Measurements from ENCODE around the gene XCR1. TPM values are rescaled to one million over a fixed set of nuclear protein-coding genes. Genes with fewer than 3 reads are reported as not detected.

XCR1 gene
- total and polyA plus RNA-seq, 2 donors from 2014 or later = 1.4 TPM; not detected in 1

DNA sequence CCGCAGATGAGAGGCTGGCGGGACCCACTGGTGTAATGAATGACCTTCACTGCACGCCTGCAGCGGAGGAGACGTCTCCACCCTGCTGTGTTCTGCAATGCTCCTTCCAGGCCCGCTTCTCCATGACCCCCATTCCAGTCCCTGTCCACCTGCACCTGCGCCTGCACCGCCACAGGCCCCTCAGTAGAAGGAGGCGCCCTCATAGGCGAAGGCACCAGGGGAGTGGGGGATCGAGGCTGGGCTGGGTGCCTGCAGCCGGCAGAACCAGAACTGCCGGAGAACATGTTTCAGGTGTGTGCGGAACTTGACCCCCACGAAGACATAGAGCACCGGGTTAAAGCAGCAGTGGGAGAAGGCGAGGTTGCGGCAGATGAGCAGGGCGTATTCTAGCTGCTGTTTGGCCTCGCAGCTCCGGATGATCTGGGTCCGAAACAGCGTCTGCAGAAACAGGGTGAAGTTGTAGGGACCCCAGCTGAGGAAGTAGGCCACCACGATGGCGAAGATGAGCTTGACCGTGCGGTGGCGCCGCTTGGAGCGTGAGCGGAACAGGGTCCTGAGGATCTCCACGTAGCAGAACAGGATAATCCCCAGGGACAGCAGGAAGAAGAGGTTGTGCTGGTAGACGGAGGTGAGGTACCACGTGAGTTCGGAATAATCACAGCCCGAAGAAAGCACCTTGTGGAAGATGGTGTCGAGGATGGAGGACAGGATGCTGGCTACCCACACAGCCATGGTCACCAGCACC lies 6.3 kb downstream of the XCR1 start:
- intact Hi-C loops (cut with DNase I) = no loop called here
- DNase-seq (no peak), FAIRE-seq (no peak)
- TF ChIP-seq, protein P1, sequence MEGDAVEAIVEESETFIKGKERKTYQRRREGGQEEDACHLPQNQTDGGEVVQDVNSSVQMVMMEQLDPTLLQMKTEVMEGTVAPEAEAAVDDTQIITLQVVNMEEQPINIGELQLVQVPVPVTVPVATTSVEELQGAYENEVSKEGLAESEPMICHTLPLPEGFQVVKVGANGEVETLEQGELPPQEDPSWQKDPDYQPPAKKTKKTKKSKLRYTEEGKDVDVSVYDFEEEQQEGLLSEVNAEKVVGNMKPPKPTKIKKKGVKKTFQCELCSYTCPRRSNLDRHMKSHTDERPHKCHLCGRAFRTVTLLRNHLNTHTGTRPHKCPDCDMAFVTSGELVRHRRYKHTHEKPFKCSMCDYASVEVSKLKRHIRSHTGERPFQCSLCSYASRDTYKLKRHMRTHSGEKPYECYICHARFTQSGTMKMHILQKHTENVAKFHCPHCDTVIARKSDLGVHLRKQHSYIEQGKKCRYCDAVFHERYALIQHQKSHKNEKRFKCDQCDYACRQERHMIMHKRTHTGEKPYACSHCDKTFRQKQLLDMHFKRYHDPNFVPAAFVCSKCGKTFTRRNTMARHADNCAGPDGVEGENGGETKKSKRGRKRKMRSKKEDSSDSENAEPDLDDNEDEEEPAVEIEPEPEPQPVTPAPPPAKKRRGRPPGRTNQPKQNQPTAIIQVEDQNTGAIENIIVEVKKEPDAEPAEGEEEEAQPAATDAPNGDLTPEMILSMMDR (IDR thresholded peaks at IDR 0.05; ENCODE audit: borderline replicate concordance, extremely low read depth, insufficient read depth) = no peak
- no peaks in the 10 kb centered on the region for H3K4me1 ChIP-seq (ENCODE audit: control insufficient read depth in 2 of 3, insufficient read depth in 2 of 3, low read depth in 1 of 3, low read length in 3 of 3)
- H3K27ac ChIP-seq (ENCODE audit: low read depth in 2 of 2, low read length in 2 of 2) = no peak overlapping the region
- H3K9me3 ChIP-seq (ENCODE audit: control insufficient read depth in 2 of 3, insufficient read depth in 1 of 3, low read length in 3 of 3) = no peaks in the 10 kb centered on the region
- H3K4me3 ChIP-seq (ENCODE audit: low read length in 3 of 3) = no peak overlapping the region
- H3K9ac ChIP-seq (ENCODE audit: low read length in 3 of 3) = no peak overlapping the region
- H3K27me3 ChIP-seq (ENCODE audit: control insufficient read depth, insufficient read depth, low read length) = no peaks in the 10 kb centered on the region
- no peaks in the 10 kb centered on the region for H3K36me3 ChIP-seq (ENCODE audit: control insufficient read depth in 2 of 3, insufficient read depth in 3 of 3, low read length in 3 of 3)

- no peak overlapping the region for H3K27ac ChIP-seq (ENCODE audit: low read depth in 2 of 2, low read length in 2 of 2)
- FAIRE-seq = no peak
- H3K4me3 ChIP-seq (ENCODE audit: low read length in 3 of 3) = no peak overlapping the region
- DNase-seq = no peak
- TF ChIP-seq, protein P1 (IDR thresholded peaks at IDR 0.05; ENCODE audit: borderline replicate concordance, extremely low read depth, insufficient read depth) = no peak
- no peaks in the 10 kb centered on the region for H3K27me3 ChIP-seq (ENCODE audit: control insufficient read depth, insufficient read depth, low read length)
- H3K9ac ChIP-seq (ENCODE audit: low read length in 3 of 3) = no peak overlapping the region
- no peaks in the 10 kb centered on the region for H3K36me3 ChIP-seq (ENCODE audit: control insufficient read depth in 2 of 3, insufficient read depth in 3 of 3, low read length in 3 of 3)
- H3K4me1 ChIP-seq (ENCODE audit: control insufficient read depth in 2 of 3, insufficient read depth in 2 of 3, low read depth in 1 of 3, low read length in 3 of 3) = no peaks in the 10 kb centered on the region
- no peaks in the 10 kb centered on the region for H3K9me3 ChIP-seq (ENCODE audit: control insufficient read depth in 2 of 3, insufficient read depth in 1 of 3, low read length in 3 of 3)
- intact Hi-C loops (cut with DNase I) = no loop called here
These were observed 7.6 kb downstream of the XCR1 start for GRCh38 chr3:46019707-46020106.

- Histone ChIP-seq H3K27me3 (ENCODE audit: control insufficient read depth, insufficient read depth, low read length) (no peaks in the 10 kb centered on the region), H3K4me3 (ENCODE audit: low read length in 3 of 3) (no peak overlapping the region), H3K9ac (ENCODE audit: low read length in 3 of 3) (no peak overlapping the region), H3K27ac (ENCODE audit: low read depth in 2 of 2, low read length in 2 of 2) (no peak overlapping the region), H3K4me1 (ENCODE audit: control insufficient read depth in 2 of 3, insufficient read depth in 2 of 3, low read depth in 1 of 3, low read length in 3 of 3) (no peaks in the 10 kb centered on the region), H3K36me3 (ENCODE audit: control insufficient read depth in 2 of 3, insufficient read depth in 3 of 3, low read length in 3 of 3) (no peaks in the 10 kb centered on the region), H3K9me3 (ENCODE audit: control insufficient read depth in 2 of 3, insufficient read depth in 1 of 3, low read length in 3 of 3) (no peaks in the 10 kb centered on the region)
- intact Hi-C loops (cut with DNase I) = no loop called here
- FAIRE-seq (no peak), DNase-seq (no peak)
- TF ChIP-seq, protein P1 (IDR thresholded peaks at IDR 0.05; ENCODE audit: borderline replicate concordance, extremely low read depth, insufficient read depth) = no peak
These were observed 9.6 kb downstream of the XCR1 start for GRCh38 chr3:46017720-46018119.
